Gastrocnemius medialis (tissue), 4 donors: ENCODE data around the gene TUBG2. TPM values are rescaled to one million over a fixed set of nuclear protein-coding genes. Genes with fewer than 3 reads are reported as not detected.
"Not testable (repeated sequence)": the region's sequence is repeated elsewhere in the genome, so short reads cannot be mapped to it uniquely, and the experiment has no call there.

Experiments
- ATAC-seq, 2 donors: fragments of 150-250 bp; one replicate each; pipeline ENCODE4 v1.9.1; 2016
- DNase-seq, 2 donors: peaks; one replicate each; pipeline ENCODE4 v3.0.0-alpha.2; 2019
- H3K27ac ChIP-seq, 4 donors: fragments of 200-600 bp; sonication (generic); 1 replicate in 1 of 4; 2 replicates in 3 of 4; pipeline ENCODE4 v1.5.1; 2016 to 2018; ENCODE audit warnings: mild to moderate bottlenecking in 2 of 4, moderate library complexity in 1 of 4
- H3K27me3 ChIP-seq, 3 donors: fragments of 200-600 bp; sonication (generic) in 2 of 3; 1 replicate in 1 of 3; 2 replicates in 2 of 3; pipeline versions ENCODE4 v1.5.1 to v1.6.0; 2016 to 2019; ENCODE audit warnings: mild to moderate bottlenecking in 1 of 3, moderate library complexity in 1 of 3
- H3K36me3 ChIP-seq, 2 donors: fragments of 200-600 bp; sonication (generic) in 1 of 2; one replicate each; pipeline ENCODE4 v1.5.1; 2017 to 2018
- H3K4me1 ChIP-seq, 2 donors: fragments of 200-600 bp; sonication (generic) in 1 of 2; one replicate each; pipeline ENCODE4 v1.5.1; 2016 to 2017; ENCODE audit warnings: mild to moderate bottlenecking in 2 of 2
- H3K4me3 ChIP-seq, 4 donors: fragments of 200-600 bp; sonication (generic) in 3 of 4; 1 replicate in 1 of 4; 2 replicates in 3 of 4; pipeline ENCODE4 v1.5.1; 2016 to 2019; ENCODE audit warnings: mild to moderate bottlenecking in 2 of 4
- H3K9me3 ChIP-seq, 3 donors: fragments of 200-600 bp; sonication (generic) in 2 of 3; 1 replicate in 1 of 3; 2 replicates in 2 of 3; pipeline ENCODE4 v1.5.1; 2016 to 2019
- POLR2A ChIP-seq, 2 donors: fragments of 450-650 bp; IDR thresholded peaks; one replicate each; pipeline ENCODE4 v1.6.1; 2017; ENCODE audit warnings: antibody characterized with exemption in 2 of 2, mild to moderate bottlenecking in 2 of 2, moderate library complexity in 2 of 2
- in situ Hi-C, 4 donors: fragments of 200-750 bp; cut with MboI; loops; one replicate each; pipeline versions ENCODE4 v1.15.0 to v1.8.0; 2017; ENCODE audit warnings: low sequenced_read_pairs in 4 of 4
- intact Hi-C: fragments of 100-400 bp; cut with DNase I; formaldehyde crosslinking; loops from one replicate; pipeline ENCODE4 v1.15.1; 2023; ENCODE audit warnings: low total_unique reads
- total RNA-seq, 4 donors: library from RNA; depleted of rRNA; stranded (reverse); fragments of >200 nt; gene quantifications; one replicate each; pipeline versions ENCODE4 v1.1.0 to v1.2.3, GENCODE V29; 2016
- TF ChIP-seq, protein P1 (sequence below), 5 experiments: fragments of 450-650 bp in 3 of 5; fragments of 200-600 bp in 2 of 5; sonication (generic) in 2 of 5; IDR thresholded peaks in 4 of 5; conservative IDR thresholded peaks in 1 of 5; 1 replicate in 4 of 5; 2 replicates in 1 of 5; pipeline ENCODE4 v1.5.1; 2016 to 2019; ENCODE audit warnings: antibody characterized with exemption in 5 of 5, mild to moderate bottlenecking in 3 of 5, moderate library complexity in 3 of 5

TUBG2 gene
- total RNA-seq, 4 donors from 2014 or later = 3.9 to 5.2 (median 4.2) TPM

GRCh38 chr17:42660692-42661345, 1.7 kb downstream of the TUBG2 start:
- peak overlapping the region in 1 of 4 donors; percentile 53 for H3K27ac ChIP-seq
- H3K9me3 ChIP-seq = no peaks in the 10 kb centered on the region
- peaks cover 0 to 5% of the 10 kb centered on the region in 2 donors for H3K36me3 ChIP-seq
- in situ Hi-C loops (loop anchor here in 1 of 4 donors (10.0 kb wide), 1 partner anchor 46 kb away; no protein-coding TSS in a partner anchor), intact Hi-C loops (loop anchor here (2.0 kb wide), 1 partner anchor 18 kb away; no protein-coding TSS in a partner anchor)
- ATAC-seq (no peak), DNase-seq (no peak)
- no peaks in the 10 kb centered on the region for H3K27me3 ChIP-seq
- no peak for TF ChIP-seq POLR2A (IDR thresholded peaks at IDR 0.05)
- TF ChIP-seq, protein P1, sequence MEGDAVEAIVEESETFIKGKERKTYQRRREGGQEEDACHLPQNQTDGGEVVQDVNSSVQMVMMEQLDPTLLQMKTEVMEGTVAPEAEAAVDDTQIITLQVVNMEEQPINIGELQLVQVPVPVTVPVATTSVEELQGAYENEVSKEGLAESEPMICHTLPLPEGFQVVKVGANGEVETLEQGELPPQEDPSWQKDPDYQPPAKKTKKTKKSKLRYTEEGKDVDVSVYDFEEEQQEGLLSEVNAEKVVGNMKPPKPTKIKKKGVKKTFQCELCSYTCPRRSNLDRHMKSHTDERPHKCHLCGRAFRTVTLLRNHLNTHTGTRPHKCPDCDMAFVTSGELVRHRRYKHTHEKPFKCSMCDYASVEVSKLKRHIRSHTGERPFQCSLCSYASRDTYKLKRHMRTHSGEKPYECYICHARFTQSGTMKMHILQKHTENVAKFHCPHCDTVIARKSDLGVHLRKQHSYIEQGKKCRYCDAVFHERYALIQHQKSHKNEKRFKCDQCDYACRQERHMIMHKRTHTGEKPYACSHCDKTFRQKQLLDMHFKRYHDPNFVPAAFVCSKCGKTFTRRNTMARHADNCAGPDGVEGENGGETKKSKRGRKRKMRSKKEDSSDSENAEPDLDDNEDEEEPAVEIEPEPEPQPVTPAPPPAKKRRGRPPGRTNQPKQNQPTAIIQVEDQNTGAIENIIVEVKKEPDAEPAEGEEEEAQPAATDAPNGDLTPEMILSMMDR (IDR thresholded peaks at IDR 0.05 in 4 of 5, conservative IDR thresholded peaks at IDR 0.05 in 1 of 5) = no peak
- peaks cover 11 to 12% of the 10 kb centered on the region in 2 donors for H3K4me1 ChIP-seq
- H3K4me3 ChIP-seq = no peak overlapping the region

- peak overlapping the region; percentile 50 to 93 (median 80) for H3K27ac ChIP-seq
- peaks cover 31 to 33% of the 10 kb centered on the region in 2 donors for H3K4me1 ChIP-seq
Measured at GRCh38 chr17:42665581-42666001, 6.5 kb downstream of the TUBG2 start.

DNA sequence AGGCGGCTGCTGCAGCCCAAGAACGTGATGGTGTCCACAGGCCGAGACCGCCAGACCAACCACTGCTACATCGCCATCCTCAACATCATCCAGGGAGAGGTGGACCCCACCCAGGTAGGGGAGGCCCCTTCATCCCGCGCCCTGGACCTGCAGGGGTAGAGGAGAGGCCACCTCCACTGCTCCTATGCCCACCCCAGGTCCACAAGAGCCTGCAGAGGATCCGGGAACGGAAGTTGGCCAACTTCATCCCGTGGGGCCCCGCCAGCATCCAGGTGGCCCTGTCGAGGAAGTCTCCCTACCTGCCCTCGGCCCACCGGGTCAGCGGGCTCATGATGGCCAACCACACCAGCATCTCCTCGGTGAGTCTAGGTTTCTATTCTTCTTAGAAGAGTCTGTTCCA, 7.0 kb downstream of the TUBG2 start:
- H3K4me1 ChIP-seq = peaks cover 28 to 33% of the 10 kb centered on the region in 2 donors
- ATAC-seq, H3K4me3 ChIP-seq, H3K27me3 ChIP-seq, H3K9me3 ChIP-seq, DNase-seq: not testable (repeated sequence)
- peaks cover 0 to 27% of the 10 kb centered on the region in 2 donors for H3K36me3 ChIP-seq
- H3K27ac ChIP-seq = peak overlapping the region; percentile 82 to 93 (median 89)
- in situ Hi-C loops (loop anchor here in 1 of 4 donors (10.0 kb wide), 1 partner anchor 51 kb away; no protein-coding TSS in a partner anchor), intact Hi-C loops (loop anchor here (2.0 kb wide), 1 partner anchor 47 kb away; no protein-coding TSS in a partner anchor)

More at GRCh38 chr17:42665581-42666001, 6.5 kb downstream of the TUBG2 start:
- no peak for ATAC-seq
- H3K9me3 ChIP-seq = no peaks in the 10 kb centered on the region
- no peaks in the 10 kb centered on the region for H3K27me3 ChIP-seq
- H3K4me3 ChIP-seq = no peak overlapping the region
- in situ Hi-C loops = loop anchor here in 1 of 4 donors (10.0 kb wide), 1 partner anchor 51 kb away; no protein-coding TSS in a partner anchor
- H3K36me3 ChIP-seq = peaks cover 0 to 22% of the 10 kb centered on the region in 2 donors
- intact Hi-C loops = loop anchor here (2.0 kb wide), 1 partner anchor 47 kb away; no protein-coding TSS in a partner anchor
- no peak for DNase-seq
- no peak for TF ChIP-seq POLR2A (IDR thresholded peaks at IDR 0.05)
- TF ChIP-seq, protein P1 (IDR thresholded peaks at IDR 0.05 in 4 of 5, conservative IDR thresholded peaks at IDR 0.05 in 1 of 5) = no peak

GRCh38 chr17:42667088-42667951, 8.2 kb downstream of the TUBG2 start:
- DNase-seq (peak; percentile 76 to 90), ATAC-seq (peak; percentile 88 to 92)
- H3K9me3 ChIP-seq = no peaks in the 10 kb centered on the region
- TF ChIP-seq POLR2A (IDR thresholded peaks at IDR 0.05) = no peak
- TF ChIP-seq, protein P1 (IDR thresholded peaks at IDR 0.05 in 4 of 5, conservative IDR thresholded peaks at IDR 0.05 in 1 of 5) = no peak
- in situ Hi-C loops = loop anchor here in 1 of 4 donors (10.0 kb wide), 1 partner anchor 53 kb away; no protein-coding TSS in a partner anchor
- peak overlapping the region; percentile 82 to 93 (median 89) for H3K27ac ChIP-seq
- intact Hi-C loops = loop anchor here (2.0 kb wide), 1 partner anchor 49 kb away; no protein-coding TSS in a partner anchor
- peaks cover 0 to 39% of the 10 kb centered on the region in 2 donors for H3K36me3 ChIP-seq
- no peaks in the 10 kb centered on the region for H3K27me3 ChIP-seq
- peaks cover 31 to 33% of the 10 kb centered on the region in 2 donors for H3K4me1 ChIP-seq
- H3K4me3 ChIP-seq = no peak overlapping the region
